GM12864 (cell line): Measurements from ENCODE around the gene PLS1.
A peak's percentile ranks its signal among the peaks of the same experiment; 100 is the strongest.
"Not testable (repeated sequence)": the region's sequence is repeated elsewhere in the genome, so short reads cannot be mapped to it uniquely, and the experiment has no call there.

Source experiments
- DNase-seq: peaks from one replicate; pipeline ENCODE4 v3.0.0-alpha.2; 2011; ENCODE audit warnings: low read depth
- H3K4me3 ChIP-seq: 2 replicates; pipeline ENCODE4 v1.5.1; 2011; ENCODE audit warnings: mild to moderate bottlenecking, low read depth, low read length, control low read depth
- TF ChIP-seq, protein P1 (sequence below): IDR thresholded peaks from 2 replicates; pipeline ENCODE4 v1.5.1; 2011; ENCODE audit warnings: low read depth, mild to moderate bottlenecking, moderate library complexity, low read length, control low read depth, inconsistent platforms; ENCODE audit errors: missing control alignments

The PLS1 gene

GRCh38 chr3:142568393-142569017 lies 27.7 kb upstream of the PLS1 start:
- H3K4me3 ChIP-seq: no peak overlapping the region
- TF ChIP-seq, protein P1, sequence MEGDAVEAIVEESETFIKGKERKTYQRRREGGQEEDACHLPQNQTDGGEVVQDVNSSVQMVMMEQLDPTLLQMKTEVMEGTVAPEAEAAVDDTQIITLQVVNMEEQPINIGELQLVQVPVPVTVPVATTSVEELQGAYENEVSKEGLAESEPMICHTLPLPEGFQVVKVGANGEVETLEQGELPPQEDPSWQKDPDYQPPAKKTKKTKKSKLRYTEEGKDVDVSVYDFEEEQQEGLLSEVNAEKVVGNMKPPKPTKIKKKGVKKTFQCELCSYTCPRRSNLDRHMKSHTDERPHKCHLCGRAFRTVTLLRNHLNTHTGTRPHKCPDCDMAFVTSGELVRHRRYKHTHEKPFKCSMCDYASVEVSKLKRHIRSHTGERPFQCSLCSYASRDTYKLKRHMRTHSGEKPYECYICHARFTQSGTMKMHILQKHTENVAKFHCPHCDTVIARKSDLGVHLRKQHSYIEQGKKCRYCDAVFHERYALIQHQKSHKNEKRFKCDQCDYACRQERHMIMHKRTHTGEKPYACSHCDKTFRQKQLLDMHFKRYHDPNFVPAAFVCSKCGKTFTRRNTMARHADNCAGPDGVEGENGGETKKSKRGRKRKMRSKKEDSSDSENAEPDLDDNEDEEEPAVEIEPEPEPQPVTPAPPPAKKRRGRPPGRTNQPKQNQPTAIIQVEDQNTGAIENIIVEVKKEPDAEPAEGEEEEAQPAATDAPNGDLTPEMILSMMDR: no peak
- no peak for DNase-seq

DNA sequence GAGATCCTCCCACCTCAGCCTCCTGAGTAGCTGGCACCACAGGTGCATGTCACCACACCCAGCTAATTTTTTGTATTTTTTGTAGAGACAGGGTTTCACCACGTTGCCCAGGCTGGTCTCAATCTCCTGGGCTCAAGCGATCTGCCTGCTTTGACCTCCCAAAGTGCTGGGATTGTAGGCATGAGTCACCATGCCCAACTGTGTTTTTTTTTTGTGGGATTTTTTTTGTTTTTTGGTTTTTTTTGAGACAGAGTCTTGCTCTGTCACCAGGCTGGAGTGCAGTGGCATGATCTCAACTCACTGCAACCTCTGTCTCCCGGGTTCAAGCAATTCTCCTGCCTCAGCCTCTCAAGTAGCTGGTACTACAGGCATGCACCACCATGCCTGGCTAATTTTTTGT lies 26.8 kb upstream of the PLS1 start:
- not testable (repeated sequence) for DNase-seq

GRCh38 chr3:142574223-142574622 lies 22.0 kb upstream of the PLS1 start:
- DNase-seq, H3K4me3 ChIP-seq: not testable (repeated sequence)

More for the DNA sequence above, 26.8 kb upstream of the PLS1 start:
- H3K4me3 ChIP-seq: not testable (repeated sequence)

DNA sequence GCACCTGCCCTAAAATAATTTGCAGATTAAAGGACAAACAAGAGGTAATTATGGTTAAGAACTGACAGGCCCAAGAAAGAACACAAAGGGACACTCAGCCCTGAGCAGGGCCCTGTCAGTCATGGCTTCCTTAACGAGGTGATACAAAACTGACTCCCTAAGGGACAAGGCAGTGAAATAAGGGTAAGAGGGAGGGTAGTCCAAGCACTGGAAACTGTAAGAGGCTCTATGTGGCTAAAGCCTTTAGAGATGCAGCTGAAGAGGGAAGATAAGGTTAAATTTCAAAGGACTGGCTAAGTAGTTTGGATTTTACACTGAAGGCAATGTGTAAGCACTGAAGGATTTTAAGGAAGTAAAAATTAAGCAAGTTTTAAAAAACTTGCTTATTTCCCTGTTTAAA lies 21.5 kb upstream of the PLS1 start:
- DNase-seq: no peak
- H3K4me3 ChIP-seq: no peak overlapping the region
- TF ChIP-seq, protein P1: no peak

GRCh38 chr3:142576792-142577191 lies 19.4 kb upstream of the PLS1 start:
- DNase-seq: no peak
- no peak overlapping the region; the same call in 1 of the 2 replicates for H3K4me3 ChIP-seq
- TF ChIP-seq, protein P1: no peak

DNA sequence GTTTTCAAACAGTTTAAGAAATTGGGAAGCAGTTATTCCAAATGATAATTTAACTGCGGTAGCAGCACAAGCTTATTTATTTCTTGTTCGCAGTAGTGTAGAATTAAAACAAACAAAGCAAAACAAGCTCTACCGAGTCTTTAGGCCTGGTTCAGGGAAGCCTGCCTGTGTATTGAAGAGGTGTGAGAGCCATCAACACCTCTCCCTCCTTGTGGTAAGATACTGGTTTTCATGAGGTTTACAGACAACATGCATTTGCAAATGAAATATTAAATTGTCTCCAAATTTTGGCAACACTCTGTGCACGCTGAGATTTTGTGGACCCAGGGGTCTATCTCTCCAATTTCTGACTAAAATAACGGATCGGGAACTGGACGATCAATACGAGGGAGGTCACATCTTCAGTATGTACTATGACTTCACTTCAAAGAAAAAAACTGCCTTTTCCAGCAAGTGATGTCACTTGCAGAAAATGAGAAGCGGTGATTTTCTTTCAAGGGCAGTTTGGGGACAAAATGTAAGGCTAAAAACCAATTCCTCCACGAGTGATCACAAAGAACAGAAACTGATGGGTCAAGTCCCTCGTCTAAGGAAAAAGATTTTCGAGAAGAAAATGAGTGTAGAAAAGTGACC lies 18.4 kb upstream of the PLS1 start:
- H3K4me3 ChIP-seq: peak overlapping the region; percentile 92
- TF ChIP-seq, protein P1: no peak
- no peak for DNase-seq

GRCh38 chr3:142578329-142579223 lies 17.6 kb upstream of the PLS1 start, which contains the start of gene ATR:
ATR (minus strand) TSS chr3:142578733; CDS start chr3:142578704, 29 bp downstream.
- peak; percentile 90 for DNase-seq
- peak within 1 kb of the TSS; percentile 92 for H3K4me3 ChIP-seq
- TF ChIP-seq, protein P1: no peak
